H1 (cell line): ENCODE data around the gene AVPI1. TPM values are rescaled to one million over a fixed set of nuclear protein-coding genes. Genes with fewer than 3 reads are reported as not detected.

Experiments used
- CTCF ChIA-PET: fragments of 300-600 bp; sonication (Branson Sonifier 250); formaldehyde crosslinking; loops from one replicate; lab custom pipeline; 2021; ENCODE audit not compliant: partially characterized antibody; lab: Charles Lee
- POLR2A ChIA-PET: fragments of 300-600 bp; sonication (Branson Sonifier 250); formaldehyde crosslinking; loops from one replicate; lab custom pipeline; 2021; ENCODE audit warnings: inconsistent platforms; ENCODE audit not compliant: partially characterized antibody; lab: Charles Lee
- DNase-seq, 2 experiments: peaks; one replicate each; pipeline versions ENCODE4 v3.0.0 to v3.0.0-alpha.2; 2010 to 2022; ENCODE audit warnings: low spot score in 2 of 2, low read depth in 1 of 2, mixed read lengths in 1 of 2
- FAIRE-seq: peaks from 2 replicates; lab custom pipeline; 2011; peaks lifted over from hg19 to GRCh38; lab: Jason Lieb, UNC
- H2AFZ ChIP-seq: 2 replicates; pipeline ENCODE4 v1.8.1; 2012; ENCODE audit warnings: low read length, inconsistent platforms
- H2AK5ac ChIP-seq: 2 replicates; pipeline ENCODE4 v1.6.1; 2013; ENCODE audit warnings: low read depth, low read length
- H2BK120ac ChIP-seq: replicated peaks from 2 replicates; pipeline ENCODE3; 2013; ENCODE audit warnings: low read depth, low read length, inconsistent platforms
- H2BK12ac ChIP-seq: 2 replicates; pipeline ENCODE4 v1.6.1; 2013; ENCODE audit warnings: low read depth, low read length
- H2BK15ac ChIP-seq: 2 replicates; pipeline ENCODE4 v1.6.1; 2013; ENCODE audit warnings: low read length
- H2BK20ac ChIP-seq: 2 replicates; pipeline ENCODE4 v1.6.1; 2013; ENCODE audit warnings: low read length
- H2BK5ac ChIP-seq: 2 replicates; pipeline ENCODE4 v1.6.1; 2013; ENCODE audit warnings: low read depth, low read length
- H3K14ac ChIP-seq: 2 replicates; pipeline ENCODE4 v1.6.1; 2013; ENCODE audit warnings: inconsistent platforms; ENCODE audit not compliant: insufficient read length
- H3K18ac ChIP-seq: 2 replicates; pipeline ENCODE4 v1.6.1; 2013; ENCODE audit warnings: low read length; ENCODE audit errors: extremely low read depth
- H3K23ac ChIP-seq: 2 replicates; pipeline ENCODE4 v1.6.1; 2013; ENCODE audit warnings: inconsistent platforms; ENCODE audit not compliant: insufficient read length
- H3K23me2 ChIP-seq: 2 replicates; pipeline ENCODE4 v1.6.1; 2013; ENCODE audit warnings: low read depth, low read length
- H3K27ac ChIP-seq: 2 replicates; pipeline ENCODE4 v1.6.1; 2011; ENCODE audit warnings: low read depth, low read length, inconsistent platforms
- H3K27me3 ChIP-seq, 4 experiments: replicated peaks in 1 of 4; 1 replicate in 1 of 4; 2 replicates in 3 of 4; pipeline versions ENCODE4 v1.6.1 to v1.8.1; 2011 to 2013; ENCODE audit warnings: low read length in 3 of 4, mild to moderate bottlenecking in 3 of 4, inconsistent platforms in 2 of 4, mixed read lengths in 2 of 4, moderate library complexity in 1 of 4; ENCODE audit not compliant: control insufficient read depth in 3 of 4, insufficient read depth in 3 of 4; ENCODE audit errors: extremely low read depth in 1 of 4
- H3K36me3 ChIP-seq, 4 experiments: 2 replicates each; pipeline versions ENCODE4 v1.6.1 to v1.8.1; 2011 to 2013; ENCODE audit warnings: mild to moderate bottlenecking in 4 of 4, low read length in 3 of 4, moderate library complexity in 2 of 4, control low read depth in 1 of 4, inconsistent platforms in 1 of 4; ENCODE audit not compliant: insufficient read depth in 4 of 4, control insufficient read depth in 2 of 4
- H3K4ac ChIP-seq: replicated peaks from 2 replicates; pipeline ENCODE3; 2013; ENCODE audit warnings: low read length, low read depth, mixed read lengths, inconsistent platforms; ENCODE audit not compliant: insufficient read length
- H3K4me1 ChIP-seq, 4 experiments: replicated peaks in 1 of 4; 1 replicate in 1 of 4; 2 replicates in 3 of 4; pipeline versions ENCODE4 v1.6.1 to v1.8.1; 2011 to 2013; ENCODE audit warnings: low read length in 3 of 4, inconsistent platforms in 2 of 4, mixed read lengths in 1 of 4; ENCODE audit not compliant: insufficient read depth in 4 of 4, control insufficient read depth in 3 of 4
- H3K4me2 ChIP-seq, 2 experiments: 2 replicates each; pipeline versions ENCODE4 v1.6.1 to v1.8.1; 2011 to 2013; ENCODE audit warnings: low read depth in 2 of 2, low read length in 2 of 2, control low read depth in 1 of 2, inconsistent platforms in 1 of 2, mild to moderate bottlenecking in 1 of 2; ENCODE audit not compliant: insufficient read depth in 1 of 2
- H3K4me3 ChIP-seq, 4 experiments: fragments of 200-600, 300-600 bp in 1 of 4; sonication (generic), shearing (Covaris generic), sonication (Bioruptor Twin) in 1 of 4; 2 replicates each; pipeline versions ENCODE4 v1.5.1 to v1.8.1; 2011 to 2016; ENCODE audit warnings: low read length in 4 of 4, low read depth in 3 of 4, control low read depth in 2 of 4, inconsistent platforms in 2 of 4, mild to moderate bottlenecking in 2 of 4, mixed read lengths in 1 of 4, moderate library complexity in 1 of 4; ENCODE audit not compliant: insufficient read depth in 2 of 4; ENCODE audit errors: extremely low read depth in 1 of 4
- H3K56ac ChIP-seq: replicated peaks from 2 replicates; pipeline ENCODE3; 2013; ENCODE audit warnings: low read depth, mild to moderate bottlenecking, mixed read lengths, low read length, inconsistent platforms; ENCODE audit not compliant: insufficient read length
- H3K79me1 ChIP-seq: 2 replicates; pipeline ENCODE4 v1.6.1; 2013; ENCODE audit warnings: low read depth, low read length, control low read depth
- H3K79me2 ChIP-seq, 2 experiments: 2 replicates each; pipeline versions ENCODE4 v1.6.1 to v1.8.1; 2012 to 2013; ENCODE audit warnings: low read length in 2 of 2, mild to moderate bottlenecking in 2 of 2, inconsistent platforms in 1 of 2; ENCODE audit not compliant: insufficient read depth in 2 of 2, control insufficient read depth in 1 of 2
- H3K9ac ChIP-seq, 4 experiments: replicated peaks in 1 of 4; 1 replicate in 1 of 4; 2 replicates in 3 of 4; pipeline versions ENCODE4 v1.6.1 to v1.8.1; 2011 to 2013; ENCODE audit warnings: low read depth in 3 of 4, low read length in 3 of 4, control low read depth in 2 of 4, mild to moderate bottlenecking in 2 of 4, moderate library complexity in 2 of 4, inconsistent platforms in 1 of 4; ENCODE audit errors: extremely low read depth in 1 of 4
- H3K9me3 ChIP-seq, 2 experiments: 2 replicates each; pipeline versions ENCODE4 v1.6.1 to v1.8.1; 2012 to 2013; ENCODE audit warnings: mild to moderate bottlenecking in 2 of 2, moderate library complexity in 2 of 2, control low read depth in 1 of 2, inconsistent platforms in 1 of 2, low read depth in 1 of 2, low read length in 1 of 2, mixed read lengths in 1 of 2; ENCODE audit not compliant: insufficient read depth in 2 of 2
- H4K20me1 ChIP-seq, 2 experiments: replicated peaks in 1 of 2; 2 replicates each; pipeline versions ENCODE3 to v1.8.1; 2011 to 2013; ENCODE audit warnings: inconsistent platforms in 2 of 2, low read length in 2 of 2, mild to moderate bottlenecking in 1 of 2; ENCODE audit not compliant: insufficient read depth in 2 of 2, control insufficient read depth in 1 of 2
- H4K5ac ChIP-seq: 2 replicates; pipeline ENCODE4 v1.6.1; 2013; ENCODE audit warnings: low read length, low read depth, mixed read lengths, inconsistent platforms; ENCODE audit not compliant: insufficient read length
- H4K8ac ChIP-seq: 2 replicates; pipeline ENCODE4 v1.8.0; 2013; ENCODE audit warnings: mild to moderate bottlenecking, moderate library complexity, low read length, inconsistent platforms; ENCODE audit not compliant: insufficient read depth; ENCODE audit errors: extremely low read depth
- H4K91ac ChIP-seq: replicated peaks from 2 replicates; pipeline ENCODE3; 2013; ENCODE audit warnings: low read length, mixed read lengths, inconsistent platforms; ENCODE audit not compliant: insufficient read length
- ATF2 ChIP-seq: IDR thresholded peaks from 2 replicates; pipeline ENCODE4 v1.6.1; 2012; ENCODE audit warnings: low read length, inconsistent platforms
- BCL11A ChIP-seq, 2 experiments: IDR thresholded peaks; one replicate each; pipeline ENCODE4 v1.6.1; 2011; ENCODE audit warnings: low read depth in 2 of 2, low read length in 2 of 2, mild to moderate bottlenecking in 2 of 2
- BRCA1 ChIP-seq: IDR thresholded peaks from 2 replicates; pipeline ENCODE4 v1.6.1; 2012; ENCODE audit warnings: low read depth, low read length, improper control_type of control experiment
- CTBP2 ChIP-seq: IDR thresholded peaks from 2 replicates; pipeline ENCODE4 v1.7.0; 2011; ENCODE audit warnings: borderline replicate concordance, mild to moderate bottlenecking, moderate library complexity, mixed read lengths, low read length; ENCODE audit not compliant: insufficient read depth, insufficient read length
- GABPA ChIP-seq: IDR thresholded peaks from 2 replicates; pipeline ENCODE4 v1.6.1; 2011; ENCODE audit warnings: mild to moderate bottlenecking, low read length, moderate library complexity, borderline replicate concordance; ENCODE audit not compliant: insufficient read depth
- JUND ChIP-seq: IDR thresholded peaks from 2 replicates; pipeline ENCODE4 v1.6.1; 2011; ENCODE audit warnings: mild to moderate bottlenecking, improper control_type of control experiment, low read length
- POU5F1 ChIP-seq: IDR thresholded peaks from 2 replicates; pipeline ENCODE4 v1.6.1; 2011; ENCODE audit warnings: low read depth, mild to moderate bottlenecking, low read length, moderate library complexity
- SP2 ChIP-seq: IDR thresholded peaks from 2 replicates; pipeline ENCODE4 v1.6.1; 2012; ENCODE audit warnings: mild to moderate bottlenecking, low read length, inconsistent platforms
- SUZ12 ChIP-seq: fragments of 200-600 bp; sonication (generic); IDR thresholded peaks from 2 replicates; pipeline ENCODE4 v1.6.1; 2012; ENCODE audit warnings: mild to moderate bottlenecking, inconsistent platforms, low read length, moderate library complexity, mixed read lengths
- TAF7 ChIP-seq: optimal IDR thresholded peaks from 2 replicates; pipeline ENCODE3; 2011; ENCODE audit warnings: low read depth, mild to moderate bottlenecking, inconsistent platforms, low read length, moderate library complexity, borderline replicate concordance
- YY1 ChIP-seq: IDR thresholded peaks from 2 replicates; pipeline ENCODE4 v1.6.1; 2011; ENCODE audit warnings: low read depth, mild to moderate bottlenecking, low read length
- WGBS, 2 experiments: shearing (Covaris generic) in 1 of 2; methylation state at CpG; one replicate each; pipeline versions ENCODE4 v1.1.6 to v1.1.7; 2013 to 2015; ENCODE audit warnings: low lambda C conversion rate in 2 of 2, mixed read lengths in 2 of 2, inconsistent platforms in 1 of 2, low coverage in 1 of 2, missing lambda C conversion rate in 1 of 2; ENCODE audit not compliant: insufficient replicate concordance in 2 of 2, insufficient coverage in 1 of 2, insufficient read length in 1 of 2; ENCODE audit errors: extremely low coverage in 1 of 2, missing lambda C conversion rate in 1 of 2; 5-methylcytosine and 5-hydroxymethylcytosine counted together
- polyA plus RNA-seq, 7 experiments: library from polyadenylated mRNA; depleted of rRNA in 3 of 7; stranded (reverse) in 5 of 7; unstranded in 2 of 7; fragments of >200 nt in 5 of 7; fragments of 200-250 nt in 2 of 7; gene quantifications; 1 replicate in 5 of 7; 2 replicates in 1 of 7; 4 replicates in 1 of 7; pipeline versions ENCODE4 v1.2.1 to v1.2.3, GENCODE V29; 2011 to 2013; ENCODE audit warnings: missing spikeins in 2 of 7, mixed read lengths in 2 of 7
- total RNA-seq: library from RNA; stranded (reverse); fragmentation: NEBNext Ultra II Directional; extraction: Animal tissue kit (Norgen Biotek cat#: 25700); gene quantifications from 2 replicates; pipeline ENCODE4 v1.2.1, GENCODE V29; 2021

AVPI1 gene
- total and polyA plus RNA-seq, 2 of the 8 experiments (the other 6 are each of a cell fraction or from before 2014, with no cell fraction given), result 9.0 to 13.5 TPM

- H3K27me3 ChIP-seq, result no peaks in the 10 kb centered on the region
- H2BK20ac ChIP-seq, result no peak overlapping the region
- POLR2A ChIA-PET, result interaction anchor here (1.3 to 1.4 kb wide), 2 partner anchors 8 to 89 kb away, joined by 3 to 5 read pairs; no protein-coding TSS in a partner anchor
- H3K23me2 ChIP-seq, result peaks cover 3% of the 10 kb centered on the region; the same call in 1 of the 2 replicates
- no peak overlapping the region for H3K23ac ChIP-seq
- H3K4me3 ChIP-seq, result no peak overlapping the region
- no peak overlapping the region for H3K9ac ChIP-seq
- H2BK15ac ChIP-seq, result no peak overlapping the region
- H2BK12ac ChIP-seq, result no peak overlapping the region
- no peak overlapping the region for H4K91ac ChIP-seq
- no peak overlapping the region for H3K4me2 ChIP-seq
- H3K27ac ChIP-seq, result no peak overlapping the region
- H3K9me3 ChIP-seq, result no peaks in the 10 kb centered on the region
- no peak overlapping the region for H2BK120ac ChIP-seq
- H3K79me1 ChIP-seq, result no peaks in the 10 kb centered on the region
- FAIRE-seq, result no peak
- H4K20me1 ChIP-seq, result peaks cover 0 to 4% of the 10 kb centered on the region in 2 experiments
- CTCF ChIA-PET, result interaction anchor here (0.6 to 4.0 kb wide), 6 partner anchors 20 to 86 kb away, joined by 3 to 30 read pairs (median 8); partner anchors contain the start of gene ZFYVE27
- DNase-seq, result no peak
- no peak overlapping the region for H3K18ac ChIP-seq
- no peak overlapping the region for H3K56ac ChIP-seq
- H2AFZ ChIP-seq, result no peak overlapping the region
- H2BK5ac ChIP-seq, result no peak overlapping the region
- peaks cover 0 to 11% of the 10 kb centered on the region in 2 experiments; a peak in 1 of 4 replicates for H3K79me2 ChIP-seq
- peaks cover 0 to 7% (median 2%) of the 10 kb centered on the region in 4 experiments; a peak in 3 of 7 replicates for H3K4me1 ChIP-seq
- no peak overlapping the region for H3K4ac ChIP-seq
- no peak overlapping the region for H4K5ac ChIP-seq
- TF ChIP-seq BRCA1, result no peak
- no peak for TF ChIP-seq YY1
- no peak for TF ChIP-seq JUND
- TF ChIP-seq TAF7, result no peak
- TF ChIP-seq POU5F1, result no peak
- TF ChIP-seq GABPA, result no peak
- TF ChIP-seq ATF2, result no peak
- TF ChIP-seq BCL11A (IDR thresholded peaks at IDR 0.05; ENCODE audit: low read depth in 2 of 2, low read length in 2 of 2), result no peak
- TF ChIP-seq CTBP2, result no peak
- no peak for TF ChIP-seq SP2
- no peak for TF ChIP-seq SUZ12
- peaks cover 0 to 5% (median 3%) of the 10 kb centered on the region in 4 experiments; a peak in 4 of 8 replicates for H3K36me3 ChIP-seq
- no peak overlapping the region for H4K8ac ChIP-seq
- no peak overlapping the region for H2AK5ac ChIP-seq
- no peak overlapping the region for H3K14ac ChIP-seq
- WGBS, 2 experiments, result 95% methylated on average over 4 of the region's 4 CpGs; no CpG with 5 or more reads in 1 of the 2 experiments
These were observed 5.0 kb downstream of the AVPI1 start for GRCh38 chr10:97682042-97682441.
